ENCODE measurements around the gene VAMP2. TPM values are rescaled to one million over a fixed set of nuclear protein-coding genes. Genes with fewer than 3 reads are reported as not detected.

The VAMP2 gene
- total and polyA plus RNA-seq, 4 donors, result 33.9 to 76.2 (median 45.8) TPM

DNA sequence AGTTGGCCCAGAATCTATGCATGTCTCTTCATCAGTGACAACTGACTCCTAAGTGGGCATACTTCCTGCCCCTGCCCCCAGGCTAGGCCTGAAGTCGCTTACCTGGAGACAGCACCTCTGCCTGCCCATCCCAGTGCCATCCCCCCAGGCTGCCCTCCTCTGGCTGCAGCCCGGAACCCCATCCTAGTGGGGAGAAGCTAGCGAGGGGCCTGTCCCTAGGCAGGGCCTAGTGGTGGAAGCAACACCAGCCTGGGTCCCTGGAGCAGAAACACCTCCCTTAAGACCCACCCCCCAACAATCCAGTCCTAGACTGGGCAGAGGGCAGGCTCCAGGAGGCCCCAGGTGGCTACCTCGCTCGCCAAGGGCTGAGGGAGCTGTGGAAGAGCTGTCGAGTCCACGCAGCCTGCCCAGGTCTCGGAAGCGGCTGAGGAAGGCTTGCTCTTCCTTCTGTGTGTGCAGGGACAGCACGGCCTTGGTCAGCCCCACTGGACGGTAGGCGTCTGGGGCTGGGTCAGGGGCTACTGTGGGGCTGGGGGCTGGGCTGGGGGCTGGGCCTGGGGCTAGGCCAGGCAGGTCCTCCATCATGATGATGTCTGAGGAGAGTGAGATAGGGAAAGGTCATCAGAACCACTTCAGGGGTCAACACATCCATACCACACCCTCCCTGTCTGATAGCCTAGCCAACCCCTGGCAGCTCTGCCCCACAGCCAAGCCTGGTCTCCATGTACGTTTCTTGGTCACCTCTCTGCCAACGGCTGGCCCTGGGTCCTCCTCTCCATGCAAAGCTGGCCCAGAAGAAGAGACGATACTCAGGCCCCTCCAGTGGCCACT, 18.1 kb downstream of the VAMP2 start:
- H3K9ac ChIP-seq (ENCODE audit: insufficient read depth in 1 of 2, low read length in 2 of 2), result no peak overlapping the region
- DNase-seq (no peak), ATAC-seq (ENCODE audit: insufficient read depth, low FRiP score) (no peak)
- H3K4me1 ChIP-seq (ENCODE audit: control insufficient read depth in 5 of 5, insufficient read depth in 5 of 5, low read length in 5 of 5), result no peaks in the 10 kb centered on the region
- no peak overlapping the region for H3K27ac ChIP-seq (ENCODE audit: low read depth in 1 of 2, low read length in 1 of 2)
- no peak overlapping the region for H3K4me3 ChIP-seq
- WGBS, 2 donors, result 94 to 95% methylated on average over 15 of the region's 15 CpGs
- H3K36me3 ChIP-seq (ENCODE audit: control insufficient read depth in 4 of 4, insufficient read depth in 4 of 4, low read length in 4 of 4), result peaks cover 45 to 90% (median 66%) of the 10 kb centered on the region in 4 donors
- H3K27me3 ChIP-seq (ENCODE audit: control insufficient read depth in 3 of 3, insufficient read depth in 3 of 3, low read length in 2 of 3), result no peaks in the 10 kb centered on the region
- no peaks in the 10 kb centered on the region for H3K9me3 ChIP-seq (ENCODE audit: control insufficient read depth in 4 of 4, insufficient read depth in 3 of 4, low read length in 3 of 4)
- TF ChIP-seq, protein P1, sequence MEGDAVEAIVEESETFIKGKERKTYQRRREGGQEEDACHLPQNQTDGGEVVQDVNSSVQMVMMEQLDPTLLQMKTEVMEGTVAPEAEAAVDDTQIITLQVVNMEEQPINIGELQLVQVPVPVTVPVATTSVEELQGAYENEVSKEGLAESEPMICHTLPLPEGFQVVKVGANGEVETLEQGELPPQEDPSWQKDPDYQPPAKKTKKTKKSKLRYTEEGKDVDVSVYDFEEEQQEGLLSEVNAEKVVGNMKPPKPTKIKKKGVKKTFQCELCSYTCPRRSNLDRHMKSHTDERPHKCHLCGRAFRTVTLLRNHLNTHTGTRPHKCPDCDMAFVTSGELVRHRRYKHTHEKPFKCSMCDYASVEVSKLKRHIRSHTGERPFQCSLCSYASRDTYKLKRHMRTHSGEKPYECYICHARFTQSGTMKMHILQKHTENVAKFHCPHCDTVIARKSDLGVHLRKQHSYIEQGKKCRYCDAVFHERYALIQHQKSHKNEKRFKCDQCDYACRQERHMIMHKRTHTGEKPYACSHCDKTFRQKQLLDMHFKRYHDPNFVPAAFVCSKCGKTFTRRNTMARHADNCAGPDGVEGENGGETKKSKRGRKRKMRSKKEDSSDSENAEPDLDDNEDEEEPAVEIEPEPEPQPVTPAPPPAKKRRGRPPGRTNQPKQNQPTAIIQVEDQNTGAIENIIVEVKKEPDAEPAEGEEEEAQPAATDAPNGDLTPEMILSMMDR (IDR thresholded peaks at IDR 0.05; ENCODE audit: control extremely low read depth, extremely low read depth), result no peak

DNA sequence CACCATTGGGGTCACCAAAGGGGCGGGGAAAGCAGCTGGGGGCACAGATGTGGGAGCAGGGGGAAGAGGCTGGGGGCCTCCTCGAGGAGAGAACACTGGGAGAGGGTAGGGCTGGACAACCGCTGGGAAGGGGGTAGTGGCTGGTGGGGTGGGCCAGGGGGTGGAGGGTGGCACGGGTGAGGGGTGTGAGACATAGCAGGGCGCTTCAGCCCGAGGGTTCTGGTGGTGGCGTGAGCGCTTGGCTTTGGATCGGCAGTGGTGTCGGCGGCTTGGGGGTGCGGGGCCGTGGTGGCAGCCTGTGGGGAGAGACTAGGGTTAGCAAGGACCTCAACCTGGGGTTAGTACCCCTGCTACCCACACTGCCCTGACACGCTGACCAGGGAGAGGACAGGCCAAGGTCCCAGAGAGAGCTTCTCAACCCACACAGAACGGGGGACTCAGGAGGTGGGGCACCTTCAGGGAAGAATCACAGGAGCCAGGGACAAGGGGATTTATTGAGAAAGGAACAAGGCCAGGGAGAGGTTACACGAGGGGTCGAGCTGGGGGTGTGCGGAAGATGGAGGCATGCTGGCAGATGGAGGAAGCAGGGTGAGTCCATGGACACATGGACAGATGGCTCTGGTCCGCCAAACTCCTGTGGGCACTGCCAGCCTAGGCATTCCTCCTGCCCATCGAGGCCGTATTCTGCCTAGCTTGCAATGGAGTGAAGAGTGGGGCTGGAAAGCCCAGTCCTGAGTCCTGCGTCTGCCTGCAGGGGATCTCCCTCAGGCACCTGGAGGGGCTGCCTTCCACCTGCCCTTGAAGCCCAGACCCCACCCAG, 19.0 kb downstream of the VAMP2 start:
- WGBS, 2 donors, result 94 to 95% methylated on average over 22 of the region's 22 CpGs
- Histone ChIP-seq H3K27ac (ENCODE audit: low read depth in 1 of 2, low read length in 1 of 2) (no peak overlapping the region), H3K9ac (ENCODE audit: insufficient read depth in 1 of 2, low read length in 2 of 2) (no peak overlapping the region)

DNA sequence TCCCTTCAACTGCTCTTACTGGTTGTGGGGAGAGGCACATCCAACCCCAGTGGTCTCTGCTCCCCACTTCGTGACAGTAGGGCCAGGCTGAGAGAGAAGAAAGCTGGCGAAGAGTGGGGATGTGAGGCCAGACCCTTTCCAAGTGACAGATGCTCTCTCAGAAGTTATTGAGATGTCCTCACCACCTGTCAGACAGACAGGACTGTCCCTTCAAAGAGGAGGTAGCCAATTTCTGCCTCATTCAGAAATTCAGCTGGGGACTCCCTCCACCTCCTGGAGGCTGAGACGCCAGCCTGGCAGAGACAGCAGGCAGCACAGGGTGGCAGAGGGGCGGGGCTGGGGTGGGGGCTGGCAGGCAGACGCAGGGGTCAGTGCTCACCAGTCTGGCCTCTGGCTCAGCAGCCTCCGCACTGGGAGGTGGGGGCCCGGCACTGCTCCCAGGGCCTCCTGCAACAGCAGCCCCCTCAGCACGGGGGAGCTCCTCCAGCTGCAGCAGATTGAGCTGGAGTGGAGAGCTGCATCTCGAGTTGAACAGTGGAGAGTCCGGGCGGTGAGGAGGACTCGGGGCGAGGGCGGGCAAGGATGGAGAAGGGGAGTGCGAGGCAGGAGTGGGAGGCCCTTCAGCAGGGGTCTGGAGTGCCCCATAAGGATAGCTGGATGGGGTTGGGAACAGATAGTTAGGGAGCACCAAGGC, 19.7 kb downstream of the VAMP2 start:
- H3K36me3 ChIP-seq (ENCODE audit: control insufficient read depth in 4 of 4, insufficient read depth in 4 of 4, low read length in 4 of 4), result peaks cover 35 to 79% (median 57%) of the 10 kb centered on the region in 4 donors

More for the DNA sequence above, 19.0 kb downstream of the VAMP2 start:
- ATAC-seq (ENCODE audit: insufficient read depth, low FRiP score) (no peak), DNase-seq (no peak)
- TF ChIP-seq, protein P1 (IDR thresholded peaks at IDR 0.05; ENCODE audit: control extremely low read depth, extremely low read depth), result no peak
- peaks cover 0 to 1% (median 0%) of the 10 kb centered on the region in 5 donors for H3K4me1 ChIP-seq (ENCODE audit: control insufficient read depth in 5 of 5, insufficient read depth in 5 of 5, low read length in 5 of 5)
- no peaks in the 10 kb centered on the region for H3K9me3 ChIP-seq (ENCODE audit: control insufficient read depth in 4 of 4, insufficient read depth in 3 of 4, low read length in 3 of 4)
- no peaks in the 10 kb centered on the region for H3K27me3 ChIP-seq (ENCODE audit: control insufficient read depth in 3 of 3, insufficient read depth in 3 of 3, low read length in 2 of 3)
- H3K4me3 ChIP-seq, result no peak overlapping the region
- peaks cover 39 to 86% (median 61%) of the 10 kb centered on the region in 4 donors for H3K36me3 ChIP-seq (ENCODE audit: control insufficient read depth in 4 of 4, insufficient read depth in 4 of 4, low read length in 4 of 4)

More for the DNA sequence above, 19.7 kb downstream of the VAMP2 start:
- 87 to 94% methylated on average over 14 to 15 of the region's 15 CpGs for WGBS, 2 donors
- Histone ChIP-seq H3K27me3 (ENCODE audit: control insufficient read depth in 3 of 3, insufficient read depth in 3 of 3, low read length in 2 of 3) (no peaks in the 10 kb centered on the region), H3K27ac (ENCODE audit: low read depth in 1 of 2, low read length in 1 of 2) (no peak overlapping the region), H3K9ac (ENCODE audit: insufficient read depth in 1 of 2, low read length in 2 of 2) (no peak overlapping the region), H3K9me3 (ENCODE audit: control insufficient read depth in 4 of 4, insufficient read depth in 3 of 4, low read length in 3 of 4) (no peaks in the 10 kb centered on the region), H3K4me3 (no peak overlapping the region), H3K4me1 (ENCODE audit: control insufficient read depth in 5 of 5, insufficient read depth in 5 of 5, low read length in 5 of 5) (peaks cover 0 to 4% (median 2%) of the 10 kb centered on the region in 5 donors)
- DNase-seq (no peak), ATAC-seq (ENCODE audit: insufficient read depth, low FRiP score) (no peak)
- TF ChIP-seq, protein P1 (IDR thresholded peaks at IDR 0.05; ENCODE audit: control extremely low read depth, extremely low read depth), result no peak
